Astrocyte of the cerebellum (primary cell): Measurements from ENCODE around the gene RALGPS1.

ENCODE experiments used
- DNase-seq: peaks from one replicate; pipeline ENCODE4 v3.0.0-alpha.2; 2011; ENCODE audit warnings: low read depth
- H3K4me3 ChIP-seq: 2 replicates; pipeline ENCODE4 v1.5.1; 2011; ENCODE audit warnings: mild to moderate bottlenecking, low read depth, low read length, moderate library complexity
- CTCF ChIP-seq: IDR thresholded peaks from 2 replicates; pipeline ENCODE4 v1.5.1; 2012; ENCODE audit warnings: low read length, low read depth, moderate library complexity, mild to moderate bottlenecking; ENCODE audit errors: missing control alignments
- in situ Hi-C: cut with HindIII; loops from 2 replicates; pipeline ENCODE4 v1.10.0; 2017; ENCODE audit warnings: low sequenced_read_pairs

RALGPS1 gene

GRCh38 chr9:127181595-127182190 is 267.1 kb downstream of the RALGPS1 start:
- no peak for TF ChIP-seq CTCF
- DNase-seq: no peak
- H3K4me3 ChIP-seq: no peak overlapping the region
- in situ Hi-C loops: no loop called here

- in situ Hi-C loops: no loop called here
- DNase-seq: no peak
- TF ChIP-seq CTCF: no peak
- no peak overlapping the region for H3K4me3 ChIP-seq
Observed at GRCh38 chr9:127182901-127183746, 268.5 kb downstream of the RALGPS1 start.

GRCh38 chr9:127183814-127184582 is 269.4 kb downstream of the RALGPS1 start:
- H3K4me3 ChIP-seq: no peak overlapping the region
- TF ChIP-seq CTCF: no peak
- in situ Hi-C loops: no loop called here
- no peak for DNase-seq

- in situ Hi-C loops: no loop called here
- no peak overlapping the region for H3K4me3 ChIP-seq
Observed at GRCh38 chr9:127184641-127185040, 270.1 kb downstream of the RALGPS1 start.

GRCh38 chr9:127185181-127185580 is 270.6 kb downstream of the RALGPS1 start:
- H3K4me3 ChIP-seq: no peak overlapping the region
- DNase-seq: no peak
- in situ Hi-C loops: no loop called here
- no peak for TF ChIP-seq CTCF

More at GRCh38 chr9:127184641-127185040, 270.1 kb downstream of the RALGPS1 start:
- DNase-seq: no peak
- no peak for TF ChIP-seq CTCF
